ENCODE data around the gene PNPLA7. TPM values are rescaled to one million over a fixed set of nuclear protein-coding genes. Genes with fewer than 3 reads are reported as not detected.
A peak's percentile ranks its signal among the peaks of the same experiment; 100 is the strongest.
"Not testable (repeated sequence)": the region's sequence is repeated elsewhere in the genome, so short reads cannot be mapped to it uniquely, and the experiment has no call there.

Gene PNPLA7
- total RNA-seq, 1 donor from 2014 or later, result 2.4 TPM

DNA sequence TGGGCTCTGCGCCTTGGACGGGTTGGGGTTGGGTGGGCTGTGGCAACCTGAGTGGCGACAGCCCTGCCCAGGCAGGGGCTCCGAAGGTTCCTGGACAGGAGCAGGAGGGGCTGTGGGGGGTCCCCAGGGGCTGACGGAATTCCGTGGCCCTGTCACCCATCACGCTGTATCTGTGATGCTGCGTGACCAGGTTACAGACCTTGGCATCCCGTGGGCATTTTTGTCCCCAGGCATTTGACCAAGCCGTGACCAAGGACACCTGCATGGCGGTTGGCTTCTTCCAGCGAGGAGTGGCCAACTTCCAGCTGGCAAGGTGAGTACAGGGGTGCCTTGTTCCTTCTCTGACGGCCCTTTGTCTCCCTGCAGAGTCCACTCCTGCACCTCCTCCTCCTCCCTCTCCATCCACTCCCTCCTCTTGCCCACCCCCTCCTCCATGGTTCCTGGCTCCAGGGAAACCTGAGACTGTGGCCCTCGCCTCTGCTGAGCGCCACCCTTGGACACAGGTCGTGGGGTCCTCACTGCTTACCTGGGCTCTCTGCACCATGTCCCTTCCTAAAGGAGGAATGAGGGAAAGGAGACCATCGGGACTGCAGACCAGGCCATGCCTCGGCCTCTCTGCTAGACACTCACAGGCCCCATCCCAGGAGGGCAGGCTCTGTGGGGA lies 124.1 kb downstream of the PNPLA7 start:
- DNase-seq (ENCODE audit: extremely low read depth, low read depth, low spot score), result no peak

DNA sequence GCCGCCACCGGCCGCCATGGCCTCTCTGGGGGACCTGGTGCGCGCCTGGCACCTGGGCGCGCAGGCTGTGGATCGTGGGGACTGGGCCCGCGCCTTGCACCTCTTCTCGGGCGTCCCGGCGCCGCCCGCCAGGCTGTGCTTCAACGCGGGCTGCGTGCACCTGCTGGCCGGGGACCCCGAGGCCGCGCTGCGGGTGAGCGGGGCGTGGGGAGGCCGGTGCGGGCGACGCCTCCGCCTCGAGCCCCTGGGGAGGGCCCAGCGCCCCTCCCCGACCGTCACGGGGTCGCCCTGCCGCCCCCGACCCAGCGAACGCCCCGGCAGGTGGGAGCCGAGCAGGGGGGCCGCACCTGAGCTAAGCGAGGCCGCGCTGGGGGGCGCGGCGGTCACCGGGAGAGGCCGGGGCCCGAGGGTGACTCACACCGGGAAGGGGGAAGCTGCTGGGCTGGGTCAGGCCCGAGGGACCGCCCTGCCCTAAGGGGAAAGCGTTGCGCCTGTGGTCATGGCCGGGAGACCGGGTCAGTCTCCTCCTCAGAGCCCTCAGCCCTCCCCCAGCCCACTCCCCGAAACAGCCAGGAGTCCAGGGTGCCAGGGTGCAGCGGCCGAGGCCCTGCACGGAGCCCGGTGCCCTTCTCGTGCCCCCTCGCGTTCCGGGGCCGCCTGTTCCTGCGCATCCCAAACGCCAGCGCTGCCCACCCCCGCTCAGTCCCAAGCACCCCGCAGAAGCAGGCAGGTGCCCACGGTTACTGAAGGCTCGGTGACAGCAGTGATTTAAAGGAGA lies 126.5 kb downstream of the PNPLA7 start:
- no peak for DNase-seq (ENCODE audit: extremely low read depth, low read depth, low spot score)

DNA sequence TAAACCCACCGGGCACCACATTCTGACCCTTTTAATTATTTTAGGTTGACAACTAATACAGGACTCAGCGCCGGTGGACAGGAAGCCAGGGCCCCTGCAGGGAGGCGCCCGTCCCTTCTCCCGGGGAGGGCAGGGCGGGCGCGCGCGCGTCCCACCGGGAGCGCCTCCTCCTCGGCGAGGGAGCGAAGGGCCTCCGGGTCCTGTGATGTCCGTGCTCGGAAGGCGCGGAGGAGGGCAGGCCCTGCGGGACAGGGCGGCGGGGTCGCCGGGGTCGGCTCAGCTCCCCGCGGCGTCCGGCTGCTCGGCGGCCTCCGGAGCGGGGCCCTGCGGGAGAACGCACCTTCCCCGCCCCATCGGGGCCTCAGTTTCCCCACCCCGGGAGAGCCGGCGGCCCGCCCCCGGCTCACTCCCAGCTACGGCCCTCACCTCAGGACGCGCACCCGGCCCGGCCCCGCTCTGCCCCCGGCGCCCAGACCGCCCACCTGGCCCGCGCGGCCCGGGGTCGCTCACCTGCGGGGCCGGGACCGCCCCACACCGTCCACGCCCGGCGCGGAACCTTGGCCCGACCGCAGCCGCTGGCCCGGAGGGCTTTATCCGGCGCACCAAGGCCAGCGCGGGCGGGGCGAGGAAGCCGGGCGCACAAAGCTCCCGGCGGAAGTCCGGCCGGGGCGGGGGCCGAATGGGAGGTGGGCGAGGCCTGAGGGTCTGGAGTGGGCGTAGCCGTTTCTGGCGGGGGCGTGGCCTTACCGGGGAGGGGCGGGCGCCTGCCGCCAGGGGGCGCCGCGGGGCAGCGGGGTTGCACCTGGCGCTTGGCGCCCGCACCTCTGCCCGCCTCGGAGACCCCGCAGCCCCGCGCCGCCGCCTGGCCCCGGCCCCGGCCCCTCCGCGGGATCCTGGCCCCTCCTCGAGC lies 127.3 kb downstream of the PNPLA7 start, which contains the start of the genes EXD3 and NOXA1:
Gene EXD3, minus strand, starts transcription at position 559 of the 910 bp plus-strand sequence. CDS start 27,805 bp downstream, outside the sequence.
Gene NOXA1, plus strand, starts transcription at position 790 of the 910 bp plus-strand sequence. CDS start 137 bp downstream, outside the sequence.
- no peak for DNase-seq (ENCODE audit: extremely low read depth, low read depth, low spot score)

DNA sequence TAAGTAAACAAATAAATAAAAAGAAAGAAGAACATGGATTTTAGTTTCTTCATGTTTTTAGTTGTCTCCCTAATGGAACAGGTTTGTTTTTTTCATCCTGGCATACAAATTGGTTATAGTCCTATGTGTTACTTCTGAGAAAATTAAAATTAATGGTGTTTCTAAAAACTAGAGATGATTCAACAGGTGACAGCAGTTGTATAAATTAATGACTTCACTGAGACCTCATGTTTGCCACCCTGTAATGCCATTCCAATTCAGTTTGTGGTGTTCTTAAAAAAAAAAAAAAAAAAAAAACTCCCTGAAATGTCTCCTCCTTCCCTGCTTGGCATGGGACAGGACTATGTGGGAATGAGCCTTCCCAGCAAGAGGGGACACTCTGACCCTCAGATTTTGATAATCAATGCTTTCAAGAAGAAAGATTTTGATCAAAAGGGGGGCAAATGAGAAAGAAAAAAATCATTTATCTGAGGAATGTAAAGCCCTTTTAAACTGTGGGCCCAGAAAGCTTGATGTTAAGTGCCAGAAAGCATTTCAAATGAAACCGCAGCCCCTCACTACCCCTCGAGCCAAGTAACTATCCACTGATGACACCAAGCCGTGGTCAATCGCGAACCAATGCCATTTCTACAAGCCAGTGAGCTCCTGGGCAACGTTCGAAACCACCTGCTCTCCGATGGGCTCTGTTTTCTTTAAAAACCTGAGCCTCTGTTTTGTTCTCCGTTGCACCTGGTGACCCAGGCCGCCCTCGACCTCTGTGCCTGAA lies 128.2 kb downstream of the PNPLA7 start:
- no peak for DNase-seq (ENCODE audit: extremely low read depth, low read depth, low spot score)

DNA sequence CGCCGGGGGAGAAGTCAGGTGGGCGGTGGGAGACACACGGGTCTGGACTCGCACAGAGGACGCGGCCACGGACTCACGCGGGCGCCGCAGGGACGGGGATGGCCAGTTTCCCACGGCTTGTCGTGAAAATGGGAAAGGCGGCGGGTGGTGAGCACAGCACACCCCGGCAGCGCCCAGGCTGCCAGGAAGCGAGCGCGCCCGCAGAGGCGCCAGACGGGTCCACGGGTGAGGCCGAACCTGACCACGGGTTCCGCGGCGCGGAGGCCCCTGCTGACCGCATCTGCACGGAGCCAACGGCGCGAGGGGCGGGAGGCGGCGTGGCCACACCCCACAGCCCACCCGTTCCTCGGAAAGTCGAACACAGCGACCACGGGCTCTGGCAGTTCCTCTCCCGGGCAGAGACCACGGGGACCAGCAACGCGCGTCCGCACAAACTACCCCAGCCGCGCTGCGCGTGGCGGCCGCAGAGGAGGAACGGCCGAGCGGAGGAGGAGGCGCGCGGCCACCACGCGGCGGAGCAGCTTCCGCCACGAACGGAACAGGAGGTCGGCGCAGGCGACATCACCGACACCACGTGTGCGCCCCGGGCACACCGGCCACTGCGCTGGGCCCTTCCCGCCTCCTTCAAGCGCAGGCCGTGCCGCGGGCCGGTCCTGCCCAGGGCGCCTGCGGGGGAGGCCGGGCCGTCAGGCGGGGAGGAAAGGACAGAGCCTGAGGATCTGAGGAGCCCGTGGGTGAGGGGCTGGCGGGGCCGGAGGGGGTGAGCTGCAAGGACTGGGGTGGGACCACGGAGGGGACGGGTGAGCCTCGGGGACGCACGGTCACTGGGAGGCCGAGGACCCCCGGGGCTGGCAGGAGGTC lies 132.8 kb downstream of the PNPLA7 start:
- DNase-seq (ENCODE audit: extremely low read depth, low read depth, low spot score), result no peak

DNA sequence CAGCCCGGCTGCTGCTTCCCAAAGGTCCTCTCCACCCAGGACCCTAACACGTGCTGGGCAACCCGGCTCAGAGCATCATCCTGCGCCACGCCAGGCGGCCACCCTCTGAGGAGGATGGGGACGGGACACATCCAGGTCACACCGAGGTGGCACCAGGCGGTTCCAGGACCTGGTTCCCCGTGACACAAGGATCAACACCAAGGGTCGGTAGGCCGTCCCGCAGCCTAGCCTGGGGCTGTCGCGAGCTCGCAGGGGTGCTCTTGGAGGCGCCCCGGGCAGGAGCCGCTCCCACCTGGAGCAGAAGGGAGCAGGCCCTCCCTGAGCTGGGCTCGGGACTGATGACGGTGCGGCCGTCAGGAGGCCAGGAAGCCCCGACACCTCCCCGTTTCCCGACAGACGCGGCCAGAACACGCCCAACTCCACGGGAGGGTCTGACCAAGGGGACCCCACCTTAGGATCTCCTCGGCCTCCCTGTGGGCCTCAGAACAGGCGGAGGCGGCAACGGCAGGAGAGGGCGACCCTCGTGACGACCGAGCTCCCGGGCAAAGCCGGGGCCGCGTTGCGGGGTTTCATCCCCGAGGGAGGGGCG lies 133.5 kb downstream of the PNPLA7 start:
- no peak for DNase-seq (ENCODE audit: extremely low read depth, low read depth, low spot score)

DNA sequence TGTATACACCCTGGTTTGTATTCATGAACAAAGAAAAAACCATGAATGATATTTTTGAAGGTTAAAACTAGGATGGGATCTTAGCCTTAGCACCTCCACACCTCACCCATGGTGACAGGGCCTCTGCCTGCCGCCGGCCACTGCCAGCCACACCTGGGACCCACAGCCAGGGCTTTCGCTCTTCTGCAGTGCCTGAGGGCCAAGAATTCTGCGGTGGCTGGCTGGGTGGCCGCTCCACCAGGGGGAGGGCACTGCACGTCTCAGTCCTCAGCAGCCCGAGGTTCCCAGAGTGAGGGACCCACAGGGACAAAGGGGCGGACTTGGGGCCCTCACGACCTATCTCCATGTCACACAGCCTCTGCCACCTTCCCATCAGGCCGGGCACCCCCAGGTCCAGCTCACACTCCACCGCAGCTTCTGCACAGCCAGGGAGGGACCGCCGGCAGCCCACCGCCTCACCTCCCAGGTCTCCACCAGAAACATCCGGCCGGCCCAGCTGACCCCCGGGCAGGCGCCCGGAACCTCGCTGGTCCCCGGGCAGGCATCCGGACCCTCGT lies 134.1 kb downstream of the PNPLA7 start:
- no peak for DNase-seq (ENCODE audit: extremely low read depth, low read depth, low spot score)

DNA sequence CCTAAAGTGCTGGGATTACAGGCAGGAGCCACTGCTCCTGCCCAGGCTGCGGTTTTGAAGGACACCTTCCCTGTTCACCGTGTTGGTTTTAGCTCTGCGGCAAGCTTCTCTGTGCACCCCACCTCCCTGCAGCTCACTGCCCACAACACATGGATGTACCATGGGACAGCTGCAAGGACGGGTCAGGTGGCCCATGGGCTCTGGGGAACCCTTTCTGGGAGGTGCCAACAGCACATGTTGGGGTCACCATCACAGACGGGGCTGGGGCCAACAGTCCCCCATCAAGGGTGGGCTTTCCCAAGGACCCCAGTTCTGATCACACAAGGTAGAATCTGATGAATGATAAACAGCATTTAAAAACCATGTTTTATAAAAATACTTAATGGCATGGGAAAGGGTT lies 134.8 kb downstream of the PNPLA7 start:
- no peak for DNase-seq (ENCODE audit: extremely low read depth, low read depth, low spot score)

DNA sequence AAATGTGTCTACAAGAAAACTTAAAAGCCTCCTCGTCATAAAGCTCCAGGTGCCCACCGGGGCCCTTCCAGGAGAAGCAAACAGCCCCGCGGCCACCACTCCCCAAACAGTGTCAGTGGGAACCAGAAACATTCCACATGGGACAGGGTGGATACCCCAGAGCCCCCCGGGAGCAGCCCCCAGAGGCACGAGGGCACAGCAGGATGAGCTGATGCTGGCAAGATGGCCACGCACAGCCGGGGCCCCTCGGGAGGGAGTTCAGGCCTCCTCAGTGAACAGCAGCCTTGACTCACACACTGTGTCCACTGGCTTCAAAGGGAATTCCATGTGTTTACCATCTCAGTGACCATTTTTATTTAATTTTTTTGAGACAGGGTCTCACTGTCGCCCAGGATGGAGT lies 137.8 kb downstream of the PNPLA7 start:
- DNase-seq (ENCODE audit: extremely low read depth, low read depth, low spot score), result no peak

DNA sequence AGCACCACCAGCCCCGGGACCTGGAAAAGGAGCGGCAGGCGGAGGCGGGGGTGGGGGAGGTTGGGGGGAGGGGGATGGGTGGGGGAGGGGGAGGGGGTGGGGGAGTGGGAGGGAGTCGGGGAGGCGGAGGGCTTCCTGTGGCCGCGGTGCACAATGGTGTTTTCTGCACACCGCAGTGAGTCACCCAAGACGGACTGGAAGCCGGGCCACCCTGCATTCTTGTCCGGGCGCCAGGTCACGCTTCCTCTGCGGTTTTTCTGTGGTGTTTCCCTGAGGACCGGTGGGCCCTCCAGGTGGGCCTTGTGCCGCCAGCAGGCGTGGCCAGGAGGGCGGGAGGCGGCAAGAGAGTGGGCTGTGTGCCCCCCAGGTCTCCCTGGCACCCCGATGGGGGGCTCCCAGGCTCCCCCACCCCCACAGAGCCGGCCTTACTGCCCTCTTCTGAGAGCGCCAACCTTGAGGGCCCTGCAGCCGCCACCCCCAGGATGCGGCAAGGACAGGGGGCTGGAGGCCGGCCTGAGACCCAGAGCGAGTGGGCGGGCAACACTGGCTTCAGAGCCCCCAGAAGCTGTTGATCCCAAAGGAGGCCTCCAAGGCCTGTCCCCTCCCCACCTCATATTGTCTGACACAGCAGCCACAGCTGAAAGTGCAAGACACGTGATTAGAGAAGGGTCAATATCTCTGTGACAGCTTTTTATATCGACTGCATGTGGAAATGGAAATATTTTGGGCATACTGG lies 138.4 kb downstream of the PNPLA7 start:
- peak; percentile 64 for DNase-seq (ENCODE audit: extremely low read depth, low read depth, low spot score)

DNA sequence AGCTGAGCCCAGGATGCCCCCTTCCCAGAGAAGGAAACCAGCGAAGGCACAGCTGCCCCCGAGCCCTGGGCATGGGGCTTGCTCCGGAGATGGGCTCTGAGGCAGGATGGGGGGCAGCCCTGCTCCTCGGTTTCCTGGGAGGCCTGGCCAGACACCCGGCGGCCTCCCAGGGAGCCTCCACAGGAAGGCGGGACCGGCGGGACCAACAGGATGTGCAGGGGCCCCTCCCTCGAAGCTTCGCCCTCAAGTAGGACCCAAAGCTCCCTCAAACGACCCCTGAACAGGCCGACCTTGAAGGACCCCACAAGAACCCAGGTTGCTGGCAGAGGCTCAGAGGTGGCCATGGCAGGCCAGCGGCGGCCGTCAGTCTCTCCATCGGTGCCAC lies 138.9 kb downstream of the PNPLA7 start:
- DNase-seq (ENCODE audit: extremely low read depth, low read depth, low spot score), result no peak

DNA sequence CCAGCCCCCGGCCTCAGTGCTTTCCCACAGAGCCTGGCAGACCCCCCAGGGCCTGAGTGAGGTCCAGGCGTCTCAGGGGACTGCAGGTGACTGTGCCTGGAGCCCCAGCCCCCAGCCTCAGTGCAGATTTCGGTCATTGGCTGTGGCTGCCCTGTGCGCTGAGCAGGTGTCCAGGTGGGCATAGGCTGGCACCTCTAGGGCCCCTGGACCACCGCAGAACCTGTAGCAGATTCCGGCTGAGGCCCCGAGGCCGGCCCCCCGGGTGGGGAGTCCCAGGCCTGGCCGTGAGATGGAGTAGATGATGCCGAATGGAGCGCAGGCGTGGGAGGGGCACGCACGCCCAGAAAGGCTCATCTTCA lies 139.3 kb downstream of the PNPLA7 start:
- DNase-seq (ENCODE audit: extremely low read depth, low read depth, low spot score), result no peak

DNA sequence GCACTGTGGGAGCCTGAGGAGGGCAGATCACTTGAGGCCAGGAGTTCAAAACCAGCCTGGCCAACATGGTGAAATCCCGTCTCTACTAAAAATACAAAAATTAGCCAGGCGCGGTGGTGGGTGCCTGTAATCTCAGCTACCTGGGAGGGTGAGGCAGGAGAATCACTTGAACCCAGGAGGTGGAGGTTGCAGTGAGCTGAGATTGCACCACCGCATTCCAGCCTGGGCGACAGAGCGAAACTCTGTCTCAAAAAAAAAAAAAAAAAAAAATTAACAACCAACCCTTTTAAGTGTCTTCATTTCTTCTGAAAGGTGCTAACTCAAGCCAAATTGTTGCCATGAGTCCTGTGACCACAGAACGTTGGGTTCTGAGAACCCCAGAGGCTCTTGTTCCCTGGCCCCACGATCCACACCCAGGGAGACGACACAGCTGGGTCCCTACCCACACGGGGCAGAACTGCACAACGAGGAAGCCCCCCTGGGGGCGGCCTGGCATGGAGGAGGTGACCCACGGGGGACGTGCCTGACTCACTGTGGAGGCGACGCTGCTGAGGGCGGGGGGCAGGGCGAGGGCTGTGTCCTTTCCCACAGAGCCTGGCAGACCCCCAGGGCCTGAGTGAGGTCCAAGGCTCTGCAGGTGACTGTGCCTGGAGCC lies 139.8 kb downstream of the PNPLA7 start:
- DNase-seq (ENCODE audit: extremely low read depth, low read depth, low spot score), result not testable (repeated sequence)

Other genes starting within 250 kb of the PNPLA7 start
- 62.5 and 188 TPM in 2 replicates for gene NRARP, start 248.1 kb downstream of the PNPLA7 start, total RNA-seq
- 20.9 and 32.6 TPM in 2 replicates for gene EXD3, start 127.2 kb downstream of the PNPLA7 start, total RNA-seq
- gene NOXA1, start 127.0 kb downstream of the PNPLA7 start, total RNA-seq, result 1.2 and 1.7 TPM in 2 replicates
- 0.10 and 0.18 TPM in 2 replicates for gene ENTPD8, start 109.0 kb downstream of the PNPLA7 start, total RNA-seq
- gene NSMF, start 91.1 kb downstream of the PNPLA7 start, total RNA-seq, result 53.7 and 74.7 TPM in 2 replicates
- gene MRPL41, start 1.5 kb upstream of the PNPLA7 start, total RNA-seq, result 74.2 and 86.0 TPM in 2 replicates
- gene DPH7, start 28.5 kb upstream of the PNPLA7 start, total RNA-seq, result 31.9 and 38.3 TPM in 2 replicates
- gene ZMYND19, start 40.1 kb upstream of the PNPLA7 start, total RNA-seq, result 30.2 and 31.2 TPM in 2 replicates
- 36.8 and 49.8 TPM in 2 replicates for gene ARRDC1, start 55.3 kb upstream of the PNPLA7 start, total RNA-seq
- gene EHMT1, start 68.6 kb upstream of the PNPLA7 start, total RNA-seq, result 61.3 and 96.9 TPM in 2 replicates